NCI-H69 (cell line): Measurements from ENCODE around the gene OAS1.
"Not testable (repeated sequence)": the region's sequence is repeated elsewhere in the genome, so short reads cannot be mapped to it uniquely, and the experiment has no call there.

Source experiments
- DNase-seq: peaks from one replicate; lab custom pipeline; 2025; lab: John Stamatoyannopoulos, UW

OAS1 gene

DNA sequence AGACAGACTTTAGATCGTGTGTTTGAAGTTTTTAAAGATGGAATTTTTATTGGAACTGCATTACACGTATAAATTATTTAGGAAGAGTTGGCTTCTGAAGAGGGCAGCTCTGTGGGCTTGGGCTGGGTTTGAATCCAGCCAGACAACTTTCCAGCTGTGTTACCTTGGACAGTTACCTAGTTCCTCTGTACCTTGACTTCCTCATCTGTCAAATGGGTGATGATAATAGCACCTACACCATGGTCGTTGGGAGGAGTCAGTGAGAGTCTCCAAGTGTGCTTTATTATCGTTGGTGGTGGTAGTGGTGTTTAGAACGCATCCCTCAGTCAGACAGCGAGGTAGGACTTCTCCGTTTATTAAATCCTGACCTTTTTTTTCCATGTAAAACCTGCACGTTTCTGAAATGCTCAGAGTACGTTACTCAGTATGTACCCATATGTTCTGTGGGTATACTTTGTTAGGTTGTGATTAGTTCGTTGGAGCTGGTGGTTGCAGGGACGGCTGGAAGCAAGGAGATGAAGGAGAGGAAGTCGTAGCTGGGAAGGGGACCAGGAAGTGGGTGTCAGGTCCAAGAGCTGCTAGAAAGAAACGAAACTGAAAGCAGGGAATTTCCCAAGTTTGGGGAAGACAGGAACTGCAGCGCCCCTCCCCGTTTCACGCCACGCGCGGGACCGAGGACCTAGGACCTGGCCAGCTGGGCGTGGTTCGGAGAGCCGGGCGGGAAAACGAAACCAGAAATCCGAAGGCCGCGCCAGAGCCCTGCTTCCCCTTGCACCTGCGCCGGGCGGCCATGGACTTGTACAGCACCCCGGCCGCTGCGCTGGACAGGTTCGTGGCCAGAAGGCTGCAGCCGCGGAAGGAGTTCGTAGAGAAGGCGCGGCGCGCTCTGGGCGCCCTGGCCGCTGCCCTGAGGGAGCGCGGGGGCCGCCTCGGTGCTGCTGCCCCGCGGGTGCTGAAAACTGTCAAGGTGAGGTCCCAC is 31.3 kb downstream of the OAS1 start, which contains the start of gene OAS3:
TSS of gene OAS3 (plus strand) at position 734 of the 979 bp plus-strand sequence. CDS start at position 791, 57 bp downstream.
- DNase-seq, result peak; percentile 85

DNA sequence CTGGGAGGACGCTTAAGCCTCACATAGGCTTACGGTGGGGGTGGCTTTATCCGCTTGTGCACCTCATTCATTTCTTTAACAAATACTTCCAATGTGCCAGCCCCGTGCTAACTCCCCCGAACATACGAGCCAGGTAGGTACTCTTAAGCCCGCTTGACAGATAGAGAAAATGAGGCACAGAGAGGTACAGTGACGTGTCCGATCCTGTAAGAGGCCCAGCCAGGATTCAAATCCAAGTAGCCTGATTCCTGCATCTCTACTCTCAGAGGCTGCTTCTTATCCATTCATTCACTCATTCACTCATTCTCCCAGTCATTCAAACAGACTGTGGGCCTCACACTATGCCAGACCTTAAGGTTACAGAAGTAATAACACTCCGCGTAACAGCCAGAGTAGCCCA is 32.0 kb downstream of the OAS1 start:
- peak; percentile 47 for DNase-seq

DNA sequence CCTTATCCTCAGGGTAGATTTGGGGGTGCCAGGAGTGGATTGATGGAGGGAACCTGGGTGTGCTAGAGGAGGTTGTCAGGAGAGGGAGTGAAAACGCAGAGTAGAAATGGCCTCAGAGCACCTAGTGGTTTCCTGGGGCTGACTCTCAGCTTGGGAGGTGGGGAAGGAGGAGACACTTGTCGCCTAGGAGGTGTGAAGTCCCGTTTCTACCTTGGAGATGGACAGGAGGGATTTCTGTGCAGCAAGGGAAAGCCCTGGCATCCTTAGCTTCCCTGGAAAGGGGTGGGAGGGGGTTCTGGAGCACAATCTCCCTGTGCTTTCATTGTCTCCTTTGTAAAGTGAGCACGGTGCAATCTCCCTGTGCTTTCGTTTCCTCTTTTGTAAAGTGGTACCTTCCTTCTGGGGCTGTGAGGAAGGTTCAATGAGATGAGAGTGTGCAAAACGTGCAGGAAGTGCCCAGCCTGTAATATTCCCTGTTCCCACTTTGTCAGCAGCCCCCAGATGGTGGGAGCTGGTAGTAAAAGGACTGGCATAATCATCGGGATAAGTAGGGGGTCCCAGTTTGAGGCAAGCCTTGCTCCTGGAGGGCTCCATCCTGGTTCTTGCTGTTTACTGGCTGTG is 33.1 kb downstream of the OAS1 start:
- peak; percentile 39 for DNase-seq

DNA sequence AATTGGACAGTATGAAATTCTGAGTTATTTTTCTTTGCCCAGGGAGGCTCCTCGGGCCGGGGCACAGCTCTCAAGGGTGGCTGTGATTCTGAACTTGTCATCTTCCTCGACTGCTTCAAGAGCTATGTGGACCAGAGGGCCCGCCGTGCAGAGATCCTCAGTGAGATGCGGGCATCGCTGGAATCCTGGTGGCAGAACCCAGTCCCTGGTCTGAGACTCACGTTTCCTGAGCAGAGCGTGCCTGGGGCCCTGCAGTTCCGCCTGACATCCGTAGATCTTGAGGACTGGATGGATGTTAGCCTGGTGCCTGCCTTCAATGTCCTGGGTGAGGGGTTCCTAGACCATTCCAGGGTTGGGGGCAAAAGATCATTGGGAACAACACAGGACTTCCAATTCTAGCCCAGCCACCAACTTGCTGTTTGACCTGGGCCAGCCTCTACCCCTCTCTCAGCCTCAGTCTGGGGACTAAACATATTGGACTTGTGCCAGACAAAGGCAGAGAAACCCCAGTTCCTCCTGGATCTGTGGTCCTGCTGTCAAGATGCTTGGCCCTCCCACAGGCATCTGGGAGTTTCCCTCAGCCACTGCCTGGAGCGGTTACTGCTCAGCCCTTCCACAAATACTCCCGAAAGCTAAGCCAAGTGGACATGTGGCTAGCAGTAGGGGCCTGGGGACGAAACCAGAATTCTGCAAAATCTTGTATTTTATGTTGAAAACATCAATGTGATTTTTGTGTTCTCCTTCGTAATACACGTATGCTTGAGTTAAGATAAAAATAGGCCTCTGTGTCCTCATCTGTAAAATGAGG is 35.0 kb downstream of the OAS1 start:
- no peak for DNase-seq

DNA sequence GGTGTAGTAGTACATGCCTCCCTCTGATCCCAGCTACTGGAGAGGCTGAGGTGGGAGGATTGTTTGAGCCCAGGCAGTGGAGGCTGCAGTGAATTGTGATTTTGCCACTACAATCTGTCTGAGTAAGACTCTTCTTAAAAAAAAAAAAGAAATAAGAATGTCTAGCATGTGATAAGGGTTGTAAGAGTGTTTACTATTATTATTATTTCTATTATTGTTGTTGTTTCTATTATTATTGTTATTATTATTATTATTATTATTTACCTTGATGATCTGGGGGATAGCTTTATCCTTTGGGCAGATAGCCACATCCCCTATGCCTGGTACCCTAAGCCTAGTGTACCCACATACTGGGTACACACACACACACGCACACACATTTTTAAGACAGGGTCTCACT is 35.8 kb downstream of the OAS1 start:
- DNase-seq, result no peak

DNA sequence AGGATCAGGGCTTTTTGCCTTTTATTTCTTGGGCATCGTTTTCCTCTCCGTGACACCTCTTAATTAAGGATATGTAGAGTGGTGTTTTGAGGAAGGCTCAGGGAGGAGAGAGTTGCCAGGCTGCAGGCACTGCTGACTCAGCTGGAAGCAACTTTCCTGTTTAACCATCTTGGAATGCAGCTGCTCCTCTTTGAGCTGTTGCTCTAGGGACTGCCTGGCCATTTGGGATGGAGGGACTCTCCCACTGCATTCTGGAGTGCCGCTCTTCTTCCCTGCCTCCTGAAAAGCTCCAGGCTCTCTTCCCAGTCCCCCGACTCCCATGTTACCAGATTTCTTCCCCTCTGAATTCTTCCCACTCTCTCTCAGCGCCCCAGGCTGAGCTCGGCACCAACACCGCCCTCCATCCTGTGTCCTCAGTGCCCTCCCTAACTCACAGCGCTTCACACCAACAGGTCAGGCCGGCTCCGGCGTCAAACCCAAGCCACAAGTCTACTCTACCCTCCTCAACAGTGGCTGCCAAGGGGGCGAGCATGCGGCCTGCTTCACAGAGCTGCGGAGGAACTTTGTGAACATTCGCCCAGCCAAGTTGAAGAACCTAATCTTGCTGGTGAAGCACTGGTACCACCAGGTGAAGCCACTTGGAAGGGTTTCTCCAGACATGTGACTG is 37.4 kb downstream of the OAS1 start:
- no peak for DNase-seq

DNA sequence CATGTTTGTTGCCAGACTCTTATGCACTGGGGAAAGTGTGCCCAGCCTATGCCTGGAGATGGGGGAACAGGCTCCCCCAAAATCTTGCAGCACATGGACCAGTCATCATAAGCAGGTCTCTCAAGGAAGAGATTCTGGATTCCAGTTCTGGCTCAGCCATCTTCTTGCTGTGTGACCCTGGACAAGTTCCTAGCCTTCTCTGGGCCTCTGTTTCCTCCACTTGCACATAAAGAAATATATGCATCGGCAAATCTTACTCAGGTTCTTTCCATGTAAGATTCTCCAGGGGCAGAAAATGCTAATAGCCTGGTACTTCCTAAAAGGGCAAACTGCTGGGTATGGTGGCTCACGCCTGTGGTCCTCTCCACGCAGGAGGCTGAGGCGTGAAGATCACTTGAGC is 38.8 kb downstream of the OAS1 start:
- no peak for DNase-seq

DNA sequence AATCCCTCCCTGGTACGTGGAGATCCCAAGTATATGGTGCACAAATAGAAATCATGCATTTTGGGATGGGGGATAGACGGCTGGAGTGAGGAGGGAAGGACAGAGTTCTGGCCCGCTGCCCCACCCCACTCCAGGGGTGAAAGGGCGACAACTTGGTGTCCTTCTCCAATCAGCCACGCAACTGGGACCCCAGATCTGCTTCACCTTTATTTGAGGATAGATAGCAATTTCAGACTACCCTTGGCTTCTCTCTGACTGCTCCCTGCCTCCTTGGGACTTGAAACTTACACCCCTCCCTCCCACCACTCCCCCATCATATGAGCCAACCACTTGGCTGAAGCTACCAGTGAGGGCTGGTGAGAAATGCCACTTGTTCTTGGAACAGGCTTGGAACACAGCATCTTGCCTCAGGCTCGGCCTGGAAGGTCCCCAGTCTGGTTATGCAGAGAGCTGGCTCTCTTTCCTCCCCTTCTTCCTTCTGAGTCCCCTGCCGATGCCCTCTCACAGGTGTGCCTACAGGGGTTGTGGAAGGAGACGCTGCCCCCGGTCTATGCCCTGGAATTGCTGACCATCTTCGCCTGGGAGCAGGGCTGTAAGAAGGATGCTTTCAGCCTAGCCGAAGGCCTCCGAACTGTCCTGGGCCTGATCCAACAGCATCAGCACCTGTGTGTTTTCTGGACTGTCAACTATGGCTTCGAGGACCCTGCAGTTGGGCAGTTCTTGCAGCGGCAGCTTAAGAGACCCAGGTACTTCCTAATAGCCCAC is 39.7 kb downstream of the OAS1 start:
- no peak for DNase-seq

DNA sequence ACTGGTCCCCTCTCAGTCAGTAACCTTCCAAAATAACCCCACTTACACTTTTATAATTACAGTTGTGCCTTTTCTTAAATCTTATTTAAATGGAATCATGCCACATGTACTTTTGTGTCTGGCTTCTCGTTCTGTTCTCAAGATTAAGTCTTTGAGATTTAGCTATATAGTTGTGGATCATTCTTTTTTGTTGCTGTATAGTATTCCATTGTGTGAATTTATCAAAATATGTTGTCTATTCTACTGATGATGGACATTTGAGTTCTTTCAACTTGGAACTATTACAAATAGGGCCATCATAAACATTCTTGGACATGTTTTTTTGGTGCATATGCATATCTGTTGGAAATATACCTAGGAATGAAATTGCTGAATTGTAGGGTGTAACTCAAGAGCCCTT is 40.6 kb downstream of the OAS1 start:
- no peak for DNase-seq

DNA sequence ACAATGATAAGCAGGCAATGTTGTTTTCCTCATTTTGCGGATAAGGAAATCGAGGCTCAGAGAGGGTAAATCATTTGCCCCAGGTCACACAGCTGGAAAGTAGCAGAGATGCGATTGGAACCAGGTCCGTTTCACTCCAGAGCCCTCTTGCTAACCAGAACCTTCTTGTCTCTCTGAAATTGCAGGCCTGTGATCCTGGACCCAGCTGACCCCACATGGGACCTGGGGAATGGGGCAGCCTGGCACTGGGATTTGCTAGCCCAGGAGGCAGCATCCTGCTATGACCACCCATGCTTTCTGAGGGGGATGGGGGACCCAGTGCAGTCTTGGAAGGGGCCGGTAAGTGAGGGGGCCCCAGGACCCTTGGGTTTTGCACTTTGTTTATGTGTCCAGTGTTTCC is 41.0 kb downstream of the OAS1 start:
- no peak for DNase-seq

DNA sequence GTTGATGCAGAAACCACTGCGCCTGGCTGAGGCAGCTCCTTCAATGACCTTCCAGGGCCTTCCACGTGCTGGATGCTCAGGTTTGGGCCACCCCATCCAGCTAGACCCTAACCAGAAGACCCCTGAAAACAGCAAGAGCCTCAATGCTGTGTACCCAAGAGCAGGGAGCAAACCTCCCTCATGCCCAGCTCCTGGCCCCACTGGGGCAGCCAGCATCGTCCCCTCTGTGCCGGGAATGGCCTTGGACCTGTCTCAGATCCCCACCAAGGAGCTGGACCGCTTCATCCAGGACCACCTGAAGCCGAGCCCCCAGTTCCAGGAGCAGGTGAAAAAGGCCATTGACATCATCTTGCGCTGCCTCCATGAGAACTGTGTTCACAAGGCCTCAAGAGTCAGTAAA is 42.0 kb downstream of the OAS1 start:
- no peak for DNase-seq

DNA sequence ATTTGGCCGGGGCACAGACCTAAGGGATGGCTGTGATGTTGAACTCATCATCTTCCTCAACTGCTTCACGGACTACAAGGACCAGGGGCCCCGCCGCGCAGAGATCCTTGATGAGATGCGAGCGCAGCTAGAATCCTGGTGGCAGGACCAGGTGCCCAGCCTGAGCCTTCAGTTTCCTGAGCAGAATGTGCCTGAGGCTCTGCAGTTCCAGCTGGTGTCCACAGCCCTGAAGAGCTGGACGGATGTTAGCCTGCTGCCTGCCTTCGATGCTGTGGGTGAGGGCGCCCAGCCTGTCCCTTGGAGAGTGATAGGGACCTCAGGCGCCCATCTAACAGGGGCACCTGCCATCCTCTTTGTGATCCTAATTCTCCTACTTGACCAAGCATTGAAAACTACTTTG is 43.9 kb downstream of the OAS1 start:
- DNase-seq, result no peak

DNA sequence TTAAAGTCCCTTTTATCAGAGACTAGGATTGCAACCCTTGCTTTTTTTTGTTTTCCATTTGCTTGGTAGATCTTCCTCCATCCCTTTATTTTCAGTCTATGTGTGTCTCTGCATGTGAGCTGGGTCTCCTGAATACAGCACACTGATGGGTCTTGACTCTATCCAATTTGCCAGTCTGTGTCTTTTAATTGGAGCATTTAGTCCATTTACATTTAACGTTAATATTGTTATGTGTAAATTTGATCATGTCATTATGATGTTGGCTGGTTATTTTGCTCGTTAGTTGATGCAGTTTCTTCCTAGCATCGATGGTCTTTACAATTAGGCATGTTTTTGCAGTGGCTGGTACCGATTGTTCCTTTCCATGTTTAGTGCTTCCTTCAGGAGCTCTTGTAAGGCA is 50.4 kb downstream of the OAS1 start:
- not testable (repeated sequence) for DNase-seq

DNA sequence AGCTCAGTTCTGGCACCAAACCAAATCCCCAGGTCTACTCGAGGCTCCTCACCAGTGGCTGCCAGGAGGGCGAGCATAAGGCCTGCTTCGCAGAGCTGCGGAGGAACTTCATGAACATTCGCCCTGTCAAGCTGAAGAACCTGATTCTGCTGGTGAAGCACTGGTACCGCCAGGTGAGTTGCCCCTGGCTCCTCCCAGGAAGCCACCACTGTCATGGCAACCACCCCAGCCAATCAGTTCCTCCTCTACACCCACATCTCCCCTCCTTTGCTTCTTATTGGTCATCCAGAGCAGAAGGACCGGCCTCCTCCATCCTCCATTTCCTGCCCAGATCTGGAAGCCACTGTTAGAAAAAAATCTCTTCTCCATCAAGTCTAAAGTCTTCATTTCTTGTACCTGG is 54.3 kb downstream of the OAS1 start:
- no peak for DNase-seq

DNA sequence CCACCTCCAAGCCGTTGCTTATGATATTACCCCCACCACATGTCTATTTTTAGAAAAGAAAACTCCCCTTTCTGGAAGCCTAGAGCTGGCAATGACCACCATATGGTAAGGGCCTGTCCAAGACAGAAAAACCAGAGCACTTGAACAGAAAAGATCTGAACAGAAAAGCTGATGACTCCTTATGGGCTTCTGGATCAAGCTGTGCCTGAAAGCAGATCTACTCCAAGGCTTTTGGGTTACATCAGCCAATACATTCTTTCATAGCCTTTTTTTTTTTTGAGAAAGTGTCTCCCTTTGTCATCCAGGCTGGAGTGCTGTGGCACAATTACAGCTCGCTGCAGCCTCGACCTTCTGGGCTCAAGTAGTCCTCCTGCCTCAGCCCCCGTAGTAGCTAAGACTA is 54.8 kb downstream of the OAS1 start:
- no peak for DNase-seq

DNA sequence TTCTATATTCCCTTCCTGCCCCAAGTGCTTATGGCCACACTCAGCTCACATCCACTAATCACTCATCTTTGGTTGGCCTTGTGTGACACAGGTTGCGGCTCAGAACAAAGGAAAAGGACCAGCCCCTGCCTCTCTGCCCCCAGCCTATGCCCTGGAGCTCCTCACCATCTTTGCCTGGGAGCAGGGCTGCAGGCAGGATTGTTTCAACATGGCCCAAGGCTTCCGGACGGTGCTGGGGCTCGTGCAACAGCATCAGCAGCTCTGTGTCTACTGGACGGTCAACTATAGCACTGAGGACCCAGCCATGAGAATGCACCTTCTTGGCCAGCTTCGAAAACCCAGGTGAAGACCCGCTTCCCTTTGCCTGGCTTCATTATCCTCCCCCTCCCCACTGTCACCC is 55.8 kb downstream of the OAS1 start:
- no peak for DNase-seq

DNA sequence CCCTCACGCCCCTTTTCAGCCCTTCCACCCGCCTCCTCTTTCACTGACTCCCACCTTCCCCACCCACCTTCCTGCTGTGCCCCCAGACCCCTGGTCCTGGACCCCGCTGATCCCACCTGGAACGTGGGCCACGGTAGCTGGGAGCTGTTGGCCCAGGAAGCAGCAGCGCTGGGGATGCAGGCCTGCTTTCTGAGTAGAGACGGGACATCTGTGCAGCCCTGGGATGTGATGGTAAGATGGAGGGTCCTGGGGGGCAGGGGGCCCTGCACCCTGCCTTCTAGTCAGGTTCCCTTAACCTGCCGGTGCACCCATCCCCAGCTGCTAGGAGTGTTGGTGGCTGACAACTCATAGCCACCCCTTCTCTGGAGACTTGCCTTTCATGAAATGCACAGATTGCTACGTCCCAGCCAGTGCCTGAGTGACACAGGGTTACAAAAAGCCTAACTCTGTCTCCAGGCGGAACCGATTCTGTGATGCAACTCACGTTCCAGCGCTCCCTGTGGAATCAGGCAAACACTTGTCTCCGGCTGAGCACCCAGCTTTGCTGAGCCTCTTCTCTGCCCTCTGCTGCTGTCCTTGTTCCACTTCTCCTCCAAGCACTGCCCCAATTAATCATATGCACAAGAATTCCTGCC is 56.6 kb downstream of the OAS1 start:
- no peak for DNase-seq

DNA sequence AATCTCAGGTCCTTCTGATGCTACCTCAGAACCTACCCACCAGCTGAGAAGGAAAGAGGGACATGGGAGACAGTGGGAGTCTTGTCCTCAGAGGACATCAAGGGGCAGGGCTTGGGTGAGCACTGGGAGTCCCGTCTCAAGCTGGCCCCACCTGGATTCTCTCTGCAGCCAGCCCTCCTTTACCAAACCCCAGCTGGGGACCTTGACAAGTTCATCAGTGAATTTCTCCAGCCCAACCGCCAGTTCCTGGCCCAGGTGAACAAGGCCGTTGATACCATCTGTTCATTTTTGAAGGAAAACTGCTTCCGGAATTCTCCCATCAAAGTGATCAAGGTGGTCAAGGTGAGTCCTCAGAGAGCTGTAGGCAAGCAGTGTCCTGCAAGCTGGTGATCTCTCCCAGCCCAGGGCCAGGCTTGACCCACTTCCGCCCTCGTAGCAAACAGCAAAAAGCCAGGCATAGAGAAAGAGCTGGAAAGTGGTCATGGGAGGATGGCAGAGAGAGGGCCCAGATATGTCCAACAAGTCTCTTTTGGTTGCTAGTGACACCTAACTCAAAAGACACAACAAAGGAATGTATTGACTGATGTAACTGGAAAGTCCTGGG is 57.4 kb downstream of the OAS1 start:
- DNase-seq, result no peak

DNA sequence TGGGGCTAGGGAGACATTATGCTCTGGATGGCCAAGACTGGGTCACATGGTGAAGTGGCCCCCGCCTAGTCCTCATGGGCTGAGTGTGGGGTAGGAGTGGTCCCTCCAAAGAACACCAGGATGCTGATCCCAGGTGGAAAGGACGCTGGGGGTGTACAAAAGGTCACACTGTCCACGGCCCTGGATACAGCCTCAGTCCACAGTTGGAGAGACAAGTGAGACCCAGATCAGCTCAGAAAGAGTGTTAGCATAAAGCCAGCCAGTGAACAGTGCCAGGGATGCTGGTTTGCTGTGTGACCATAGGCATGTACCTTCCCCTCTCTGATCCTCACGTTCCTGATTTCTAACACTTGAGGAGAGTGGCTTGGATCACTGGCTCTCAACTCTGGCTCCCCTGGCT is 58.2 kb downstream of the OAS1 start:
- no peak for DNase-seq

DNA sequence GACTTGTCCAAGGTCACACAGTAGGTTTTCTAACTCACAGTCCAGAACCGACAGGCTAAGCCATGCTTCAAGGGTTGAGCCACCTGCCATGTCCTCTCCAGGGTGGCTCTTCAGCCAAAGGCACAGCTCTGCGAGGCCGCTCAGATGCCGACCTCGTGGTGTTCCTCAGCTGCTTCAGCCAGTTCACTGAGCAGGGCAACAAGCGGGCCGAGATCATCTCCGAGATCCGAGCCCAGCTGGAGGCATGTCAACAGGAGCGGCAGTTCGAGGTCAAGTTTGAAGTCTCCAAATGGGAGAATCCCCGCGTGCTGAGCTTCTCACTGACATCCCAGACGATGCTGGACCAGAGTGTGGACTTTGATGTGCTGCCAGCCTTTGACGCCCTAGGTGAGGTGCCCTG is 58.9 kb downstream of the OAS1 start:
- DNase-seq, result no peak
